Stomach (tissue), 9 donors: ENCODE results near the gene NPHP4. TPM values are rescaled to one million over a fixed set of nuclear protein-coding genes. Genes with fewer than 3 reads are reported as not detected.

ENCODE experiments used
- DNase-seq, 2 donors: peaks; one replicate each; pipeline versions ENCODE4 v3.0.0 to v3.0.0-alpha.2; 2013 to 2019
- H3K27ac ChIP-seq, 5 donors: fragments of 200-600 bp in 4 of 5; sonication (generic) in 4 of 5; one replicate each; pipeline ENCODE4 v1.5.1; 2013 to 2019; ENCODE audit warnings: mild to moderate bottlenecking in 1 of 5, moderate library complexity in 1 of 5
- H3K27me3 ChIP-seq, 3 donors: fragments of 200-600 bp; sonication (generic); one replicate each; pipeline ENCODE4 v1.5.1; 2017 to 2019; ENCODE audit warnings: mixed run types in 1 of 3
- H3K36me3 ChIP-seq, 4 donors: fragments of 200-600 bp; sonication (generic); 1 replicate in 3 of 4; 2 replicates in 1 of 4; pipeline ENCODE4 v1.5.1; 2016 to 2019
- H3K4me1 ChIP-seq, 4 donors: fragments of 200-600 bp; sonication (generic); one replicate each; pipeline ENCODE4 v1.5.1; 2016 to 2019
- H3K4me3 ChIP-seq, 4 donors: fragments of 200-600 bp; sonication (generic) in 3 of 4; one replicate each; pipeline ENCODE4 v1.5.1; 2016 to 2019; ENCODE audit warnings: mild to moderate bottlenecking in 1 of 4
- H3K9me3 ChIP-seq, 4 donors: fragments of 200-600 bp; sonication (generic); one replicate each; pipeline ENCODE4 v1.5.1; 2016 to 2019
- EP300 ChIP-seq: sonication (generic); formaldehyde crosslinking; IDR thresholded peaks from one replicate; pipeline ENCODE4 v1.6.1; 2017; ENCODE audit warnings: antibody characterized with exemption
- POLR2A ChIP-seq, 4 donors: fragments of 450-650 bp; IDR thresholded peaks; one replicate each; pipeline ENCODE4 v1.6.1; 2016; ENCODE audit warnings: antibody characterized with exemption in 4 of 4, control low read depth in 2 of 4, mild to moderate bottlenecking in 1 of 4, moderate library complexity in 1 of 4
- POLR2AphosphoS5 ChIP-seq, 3 donors: sonication (generic); formaldehyde crosslinking; IDR thresholded peaks; one replicate each; pipeline ENCODE4 v1.6.1; 2016; ENCODE audit warnings: antibody characterized with exemption in 3 of 3
- WGBS, 5 donors: extraction: QIAGEN DNeasy Blood & Tissue Kit in 3 of 5; methylation state at CpG; one replicate each; pipeline versions ENCODE4 v1.1.5 to v1.1.7; 2013 to 2018; 5-methylcytosine and 5-hydroxymethylcytosine counted together
- intact Hi-C: fragments of 100-400 bp; cut with DNase I; formaldehyde crosslinking; loops from one replicate; pipeline ENCODE4 v1.15.1; 2023; ENCODE audit warnings: low total_unique reads
- polyA plus RNA-seq, 3 donors: library from polyadenylated mRNA; stranded (reverse); fragments of 200-250 nt; gene quantifications; one replicate each; pipeline ENCODE4 v1.2.3, GENCODE V29; 2013
- total RNA-seq, 5 donors: library from RNA; depleted of rRNA; stranded (reverse); fragments of >200 nt; gene quantifications; one replicate each; pipeline versions ENCODE4 v1.1.0 to v1.2.3, GENCODE V29; 2014 to 2016
- TF ChIP-seq, protein P1 (sequence below), 7 experiments: fragments of 450-650 bp in 4 of 7; fragments of 200-600 bp in 3 of 7; sonication (generic) in 3 of 7; IDR thresholded peaks; one replicate each; pipeline ENCODE4 v1.5.1; 2016 to 2019; ENCODE audit warnings: antibody characterized with exemption in 7 of 7, control low read depth in 2 of 7, mild to moderate bottlenecking in 1 of 7
- donor health status: healthy with polysubstance abuse.
- donor health status: Bipolar disorder and iron deficiency.
- donor health status: healthy.

The NPHP4 gene
- total and polyA plus RNA-seq, 8 donors: 1.9 to 29.7 (median 7.3) TPM

DNA sequence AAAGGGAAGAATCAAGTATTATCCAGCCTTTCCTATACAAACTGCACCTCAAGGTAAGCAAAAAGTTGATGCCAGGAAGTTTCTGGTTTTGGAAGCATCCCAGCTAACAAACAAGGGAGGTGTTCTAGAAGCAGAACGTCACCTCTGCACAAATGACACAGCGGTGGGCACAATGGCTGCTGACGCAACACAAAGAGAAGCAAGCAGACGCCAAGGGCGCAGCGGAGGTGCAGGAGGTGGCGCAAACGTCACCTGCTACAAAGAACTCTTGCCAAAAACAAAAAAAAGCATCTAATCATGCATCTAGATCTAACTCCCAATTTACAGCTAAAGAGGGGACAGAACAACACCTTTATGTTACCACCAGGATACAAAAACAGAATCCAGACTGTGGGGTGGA, 88.5 kb downstream of the NPHP4 start:
- Histone ChIP-seq H3K4me1 (no peaks in the 10 kb centered on the region), H3K27ac (no peak overlapping the region), H3K36me3 (peaks cover 9 to 73% (median 59%) of the 10 kb centered on the region in 4 donors), H3K9me3 (no peaks in the 10 kb centered on the region), H3K27me3 (no peaks in the 10 kb centered on the region), H3K4me3 (no peak overlapping the region)
- TF ChIP-seq POLR2AphosphoS5 (IDR thresholded peaks at IDR 0.05): no peak
- no peak for TF ChIP-seq POLR2A (IDR thresholded peaks at IDR 0.05)
- DNase-seq: no peak
- intact Hi-C loops: no loop called here
- WGBS, 5 donors: 89 to 93% (median 91%) methylated on average over 8 of the region's 8 CpGs

DNA sequence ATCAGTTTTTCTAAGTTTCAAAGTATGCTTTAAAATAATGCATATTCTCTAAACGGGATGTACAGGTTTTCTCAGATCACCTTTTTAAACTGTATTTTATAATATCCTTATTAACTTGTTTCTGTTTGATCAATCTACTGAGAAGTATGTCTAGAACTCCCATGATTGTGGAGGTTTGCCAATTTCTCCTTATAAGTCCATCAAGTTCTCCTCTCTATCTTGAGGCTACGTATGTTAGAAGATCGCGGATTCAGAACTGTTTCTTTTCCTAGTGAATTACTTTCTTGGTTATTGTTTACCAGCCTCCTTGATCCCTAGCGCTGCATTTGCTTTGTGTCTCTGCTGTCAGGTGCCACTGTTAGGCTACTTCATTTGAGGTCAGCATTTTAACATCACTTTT, 89.2 kb downstream of the NPHP4 start:
- H3K9me3 ChIP-seq: no peaks in the 10 kb centered on the region
- WGBS, 5 donors: 88 to 95% (median 90%) methylated on average over 5 of the region's 5 CpGs
- no peak overlapping the region for H3K27ac ChIP-seq
- TF ChIP-seq POLR2A (IDR thresholded peaks at IDR 0.05): no peak
- TF ChIP-seq, protein P1, sequence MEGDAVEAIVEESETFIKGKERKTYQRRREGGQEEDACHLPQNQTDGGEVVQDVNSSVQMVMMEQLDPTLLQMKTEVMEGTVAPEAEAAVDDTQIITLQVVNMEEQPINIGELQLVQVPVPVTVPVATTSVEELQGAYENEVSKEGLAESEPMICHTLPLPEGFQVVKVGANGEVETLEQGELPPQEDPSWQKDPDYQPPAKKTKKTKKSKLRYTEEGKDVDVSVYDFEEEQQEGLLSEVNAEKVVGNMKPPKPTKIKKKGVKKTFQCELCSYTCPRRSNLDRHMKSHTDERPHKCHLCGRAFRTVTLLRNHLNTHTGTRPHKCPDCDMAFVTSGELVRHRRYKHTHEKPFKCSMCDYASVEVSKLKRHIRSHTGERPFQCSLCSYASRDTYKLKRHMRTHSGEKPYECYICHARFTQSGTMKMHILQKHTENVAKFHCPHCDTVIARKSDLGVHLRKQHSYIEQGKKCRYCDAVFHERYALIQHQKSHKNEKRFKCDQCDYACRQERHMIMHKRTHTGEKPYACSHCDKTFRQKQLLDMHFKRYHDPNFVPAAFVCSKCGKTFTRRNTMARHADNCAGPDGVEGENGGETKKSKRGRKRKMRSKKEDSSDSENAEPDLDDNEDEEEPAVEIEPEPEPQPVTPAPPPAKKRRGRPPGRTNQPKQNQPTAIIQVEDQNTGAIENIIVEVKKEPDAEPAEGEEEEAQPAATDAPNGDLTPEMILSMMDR (IDR thresholded peaks at IDR 0.05): no peak
- TF ChIP-seq POLR2AphosphoS5 (IDR thresholded peaks at IDR 0.05): no peak
- no peak for TF ChIP-seq EP300
- DNase-seq: no peak
- H3K36me3 ChIP-seq: peaks cover 9 to 73% (median 61%) of the 10 kb centered on the region in 4 donors
- intact Hi-C loops: no loop called here
- no peak overlapping the region for H3K4me3 ChIP-seq
- no peaks in the 10 kb centered on the region for H3K27me3 ChIP-seq
- H3K4me1 ChIP-seq: no peaks in the 10 kb centered on the region

DNA sequence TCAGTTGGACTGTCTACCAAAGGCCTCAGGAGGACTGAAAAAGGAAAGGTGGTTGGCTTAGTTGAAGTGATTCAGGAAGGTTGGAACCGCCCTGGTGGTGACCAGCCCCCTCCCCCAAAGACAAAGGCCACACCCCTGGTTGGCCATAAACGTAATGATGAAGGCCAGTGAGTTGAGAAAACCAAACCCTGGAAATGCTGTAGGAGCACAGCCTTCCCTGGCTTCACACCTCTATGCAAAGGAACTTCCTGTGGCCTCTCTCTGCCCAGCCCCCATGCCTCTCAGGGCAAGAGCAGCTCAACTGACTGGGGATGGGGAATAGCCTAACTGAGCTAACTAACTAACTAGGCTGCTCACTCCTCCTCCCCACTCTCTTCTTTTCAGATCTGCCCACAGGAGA, 90.4 kb downstream of the NPHP4 start:
- Histone ChIP-seq H3K9me3 (no peaks in the 10 kb centered on the region), H3K27ac (no peak overlapping the region), H3K36me3 (peaks cover 9 to 76% (median 65%) of the 10 kb centered on the region in 4 donors), H3K27me3 (no peaks in the 10 kb centered on the region), H3K4me1 (no peaks in the 10 kb centered on the region), H3K4me3 (no peak overlapping the region)
- TF ChIP-seq POLR2AphosphoS5 (IDR thresholded peaks at IDR 0.05) (no peak), POLR2A (IDR thresholded peaks at IDR 0.05) (no peak), EP300 (no peak)
- TF ChIP-seq, protein P1 (IDR thresholded peaks at IDR 0.05): no peak
- DNase-seq: no peak
- intact Hi-C loops: no loop called here
- WGBS, 5 donors: 71 to 86% (median 82%) methylated on average over 2 of the region's 2 CpGs

DNA sequence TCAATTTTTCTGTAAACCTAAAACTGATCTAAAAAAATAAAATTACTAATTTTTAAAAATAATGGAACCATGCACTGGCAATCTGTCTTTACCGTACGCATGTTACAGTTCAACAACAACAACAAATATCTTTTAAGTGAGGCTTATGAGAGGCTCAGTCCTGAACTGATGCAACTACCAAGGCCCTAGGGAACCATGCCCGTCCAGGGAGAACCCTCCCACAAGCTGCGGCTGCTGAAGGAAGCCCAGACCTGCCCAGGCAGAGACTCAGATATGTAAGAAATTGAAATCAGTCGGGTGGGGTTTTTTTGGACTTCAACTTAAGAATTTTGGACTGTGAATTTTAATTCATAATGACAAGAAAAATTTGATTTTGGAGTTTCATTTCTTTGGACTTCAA, 91.1 kb downstream of the NPHP4 start:
- Histone ChIP-seq H3K27me3 (no peaks in the 10 kb centered on the region), H3K36me3 (peaks cover 9 to 74% (median 63%) of the 10 kb centered on the region in 4 donors), H3K4me1 (no peaks in the 10 kb centered on the region), H3K4me3 (no peak overlapping the region), H3K27ac (no peak overlapping the region), H3K9me3 (no peaks in the 10 kb centered on the region)
- 89 to 97% (median 94%) methylated on average over 5 of the region's 5 CpGs for WGBS, 5 donors
- intact Hi-C loops: no loop called here
- TF ChIP-seq, protein P1 (IDR thresholded peaks at IDR 0.05): no peak
- TF ChIP-seq POLR2AphosphoS5 (IDR thresholded peaks at IDR 0.05) (no peak), POLR2A (IDR thresholded peaks at IDR 0.05) (no peak), EP300 (no peak)
- no peak for DNase-seq

DNA sequence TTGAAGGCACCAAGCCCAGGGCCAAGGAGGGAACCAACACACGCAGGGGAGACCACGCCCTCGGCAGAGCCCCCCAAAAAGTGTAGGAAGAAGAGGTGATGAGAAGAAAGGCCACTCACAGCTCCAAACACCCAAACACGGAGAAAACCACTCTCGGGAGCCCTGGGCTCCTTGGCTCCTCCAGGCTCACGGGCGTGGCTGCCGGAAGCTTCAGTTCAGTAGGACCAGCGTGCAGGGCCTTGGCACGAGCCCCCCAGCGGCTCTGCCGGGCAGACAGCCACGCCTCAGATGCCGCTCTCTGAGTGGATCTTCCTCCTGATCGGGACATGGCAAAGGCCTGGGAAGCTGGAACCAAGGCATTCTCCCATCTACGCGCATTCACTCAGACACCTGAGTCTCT, 94.0 kb downstream of the NPHP4 start:
- Histone ChIP-seq H3K27me3 (no peaks in the 10 kb centered on the region), H3K27ac (no peak overlapping the region), H3K36me3 (peaks cover 0 to 55% (median 36%) of the 10 kb centered on the region in 4 donors), H3K4me3 (no peak overlapping the region), H3K4me1 (no peaks in the 10 kb centered on the region), H3K9me3 (no peaks in the 10 kb centered on the region)
- intact Hi-C loops: no loop called here
- TF ChIP-seq, protein P1 (IDR thresholded peaks at IDR 0.05): no peak
- TF ChIP-seq POLR2A (IDR thresholded peaks at IDR 0.05) (no peak), EP300 (no peak), POLR2AphosphoS5 (IDR thresholded peaks at IDR 0.05) (no peak)
- 90 to 97% (median 94%) methylated on average over 9 to 17 of the region's 17 CpGs for WGBS, 5 donors
- no peak for DNase-seq
